HFF-Myc (cell line): Measurements from ENCODE around the gene RUSC2.
A peak's percentile ranks its signal among the peaks of the same experiment; 100 is the strongest.

Experiments used
- DNase-seq: peaks from one replicate; pipeline ENCODE4 v3.0.0-alpha.2; 2011; ENCODE audit warnings: low read depth; ENCODE audit errors: extremely low read depth
- H3K4me3 ChIP-seq: replicated peaks from 2 replicates; pipeline ENCODE4 v1.5.1; 2011; ENCODE audit warnings: low read depth, mild to moderate bottlenecking, control low read depth, low read length
- CTCF ChIP-seq: IDR thresholded peaks from 2 replicates; pipeline ENCODE4 v1.5.1; 2012; ENCODE audit warnings: mild to moderate bottlenecking, low read depth, low read length, control low read depth; ENCODE audit errors: missing control alignments

The RUSC2 gene

GRCh38 chr9:35500130-35500748 lies 10.3 kb downstream of the RUSC2 start:
- DNase-seq, result no peak
- TF ChIP-seq CTCF, result no peak
- H3K4me3 ChIP-seq, result no peak overlapping the region

- no peak overlapping the region for H3K4me3 ChIP-seq
- DNase-seq, result no peak
- no peak for TF ChIP-seq CTCF
These were observed 12.0 kb downstream of the RUSC2 start for GRCh38 chr9:35501946-35502345.

- no peak overlapping the region for H3K4me3 ChIP-seq
- DNase-seq, result no peak
- TF ChIP-seq CTCF, result no peak
These were observed 16.4 kb downstream of the RUSC2 start for GRCh38 chr9:35506359-35506758.

GRCh38 chr9:35508069-35508468 lies 18.2 kb downstream of the RUSC2 start:
- no peak overlapping the region for H3K4me3 ChIP-seq
- TF ChIP-seq CTCF, result no peak
- DNase-seq, result no peak

GRCh38 chr9:35510383-35510753 lies 20.5 kb downstream of the RUSC2 start:
- H3K4me3 ChIP-seq, result no peak overlapping the region
- TF ChIP-seq CTCF, result no peak
- no peak for DNase-seq

GRCh38 chr9:35510754-35511428 lies 21.0 kb downstream of the RUSC2 start:
- TF ChIP-seq CTCF, result peak; percentile 37
- H3K4me3 ChIP-seq, result no peak overlapping the region
- DNase-seq, result peak; percentile 96
